H9 (cell line): Measurements from ENCODE around the gene GXYLT2. TPM values are rescaled to one million over a fixed set of nuclear protein-coding genes. Genes with fewer than 3 reads are reported as not detected.

ENCODE experiments used
- DNase-seq: peaks from one replicate; pipeline ENCODE4 v3.0.0-alpha.2; 2017
- H2AFZ ChIP-seq: one replicate; pipeline ENCODE4 v1.6.1; 2013; ENCODE audit warnings: mild to moderate bottlenecking, low read length, control low read depth, moderate library complexity
- H2AK5ac ChIP-seq: 2 replicates; pipeline ENCODE4 v1.6.1; 2013; ENCODE audit warnings: low read length, control low read depth, mixed read lengths; ENCODE audit not compliant: insufficient read length
- H2BK120ac ChIP-seq: one replicate; pipeline ENCODE4 v1.6.1; 2013; ENCODE audit warnings: low read depth, mild to moderate bottlenecking, low read length, control low read depth, inconsistent platforms; ENCODE audit not compliant: poor library complexity, severe bottlenecking
- H2BK12ac ChIP-seq: 2 replicates; pipeline ENCODE4 v1.6.1; 2013; ENCODE audit warnings: low read length, control low read depth, mixed read lengths, low read depth; ENCODE audit not compliant: insufficient read length
- H2BK15ac ChIP-seq: 2 replicates; pipeline ENCODE4 v1.6.1; 2013; ENCODE audit warnings: low read depth, low read length, control low read depth
- H2BK20ac ChIP-seq: one replicate; pipeline ENCODE4 v1.6.1; 2013; ENCODE audit warnings: low read depth, mild to moderate bottlenecking, low read length, control low read depth, inconsistent platforms; ENCODE audit not compliant: poor library complexity, severe bottlenecking
- H2BK5ac ChIP-seq: 2 replicates; pipeline ENCODE4 v1.6.1; 2013; ENCODE audit warnings: low read length, control low read depth, mixed read lengths; ENCODE audit not compliant: insufficient read length
- H3K14ac ChIP-seq: 2 replicates; pipeline ENCODE4 v1.6.1; 2013; ENCODE audit warnings: low read length, control low read depth; ENCODE audit not compliant: insufficient read depth
- H3K18ac ChIP-seq: 2 replicates; pipeline ENCODE4 v1.6.1; 2013; ENCODE audit warnings: low read depth, mild to moderate bottlenecking, mixed read lengths, low read length, control low read depth; ENCODE audit not compliant: insufficient read length
- H3K23ac ChIP-seq: 2 replicates; pipeline ENCODE4 v1.6.1; 2013; ENCODE audit warnings: low read length, control low read depth, mixed read lengths, low read depth; ENCODE audit not compliant: insufficient read length
- H3K23me2 ChIP-seq: 2 replicates; pipeline ENCODE4 v1.6.1; 2013; ENCODE audit warnings: low read depth, mild to moderate bottlenecking, mixed read lengths, low read length, control low read depth; ENCODE audit not compliant: insufficient read length, poor library complexity, severe bottlenecking
- H3K27ac ChIP-seq: 2 replicates; pipeline ENCODE4 v1.5.1; 2013; ENCODE audit warnings: low read length, control low read depth, mixed read lengths, low read depth; ENCODE audit not compliant: insufficient read length
- H3K27me3 ChIP-seq: 2 replicates; pipeline ENCODE4 v1.6.1; 2013; ENCODE audit warnings: low read length, control low read depth, inconsistent platforms; ENCODE audit not compliant: insufficient read depth
- H3K4ac ChIP-seq: 2 replicates; pipeline ENCODE4 v1.6.1; 2013; ENCODE audit warnings: low read depth, mild to moderate bottlenecking, control low read depth, inconsistent platforms, low read length, moderate library complexity
- H3K4me1 ChIP-seq: 2 replicates; pipeline ENCODE4 v1.6.1; 2013; ENCODE audit warnings: low read length, control low read depth, inconsistent platforms; ENCODE audit not compliant: insufficient read depth
- H3K4me2 ChIP-seq: 2 replicates; pipeline ENCODE4 v1.6.1; 2013; ENCODE audit warnings: low read length, control low read depth, mixed read lengths; ENCODE audit not compliant: insufficient read length, insufficient read depth
- H3K56ac ChIP-seq: 2 replicates; pipeline ENCODE4 v1.6.1; 2013; ENCODE audit warnings: low read depth, mild to moderate bottlenecking, mixed read lengths, low read length, control low read depth; ENCODE audit not compliant: insufficient read length
- H3K79me1 ChIP-seq: 2 replicates; pipeline ENCODE4 v1.6.1; 2013; ENCODE audit warnings: low read depth, mild to moderate bottlenecking, moderate library complexity, low read length, control low read depth, inconsistent platforms; ENCODE audit not compliant: insufficient read depth, poor library complexity, severe bottlenecking
- H3K79me2 ChIP-seq: 2 replicates; pipeline ENCODE4 v1.6.1; 2013; ENCODE audit warnings: low read length, control low read depth, inconsistent platforms; ENCODE audit not compliant: insufficient read depth
- H3K9ac ChIP-seq: 2 replicates; pipeline ENCODE4 v1.6.1; 2013; ENCODE audit warnings: low read length, control low read depth, mixed read lengths; ENCODE audit not compliant: insufficient read length; ENCODE audit errors: extremely low read depth
- H3K9me3 ChIP-seq: one replicate; pipeline ENCODE4 v1.6.1; 2013; ENCODE audit warnings: low read depth, low read length, inconsistent platforms; ENCODE audit not compliant: control insufficient read depth
- H3T11ph ChIP-seq: one replicate; pipeline ENCODE4 v1.6.1; 2013; ENCODE audit warnings: mild to moderate bottlenecking, low read length, control low read depth, inconsistent platforms
- H4K20me1 ChIP-seq: one replicate; pipeline ENCODE4 v1.6.1; 2013; ENCODE audit not compliant: control insufficient read depth, insufficient read length, insufficient read depth
- H4K5ac ChIP-seq: 2 replicates; pipeline ENCODE4 v1.6.1; 2013; ENCODE audit warnings: low read depth, mild to moderate bottlenecking, mixed read lengths, low read length, control low read depth; ENCODE audit not compliant: insufficient read length
- H4K8ac ChIP-seq: replicated peaks from 2 replicates; pipeline ENCODE4 v1.6.1; 2013; ENCODE audit warnings: low read length, control low read depth, mixed read lengths, low read depth; ENCODE audit not compliant: insufficient read length
- H4K91ac ChIP-seq: 2 replicates; pipeline ENCODE4 v1.6.1; 2013; ENCODE audit warnings: low read depth, mild to moderate bottlenecking, moderate library complexity, mixed read lengths, low read length, control low read depth; ENCODE audit not compliant: insufficient read length
- H3K27ac Mint-ChIP-seq, 3 experiments: 2 replicates in 2 of 3; 3 replicates in 1 of 3; pipeline ENCODE4 v1.8.0; 2020 to 2021; ENCODE audit warnings: mixed read lengths in 3 of 3, mild to moderate bottlenecking in 1 of 3, moderate library complexity in 1 of 3
- H3K27me3 Mint-ChIP-seq: 2 replicates; pipeline ENCODE4 v1.8.0; 2021; ENCODE audit warnings: low read depth, mild to moderate bottlenecking, moderate library complexity, mixed read lengths
- H3K36me3 Mint-ChIP-seq, 3 experiments: 2 replicates in 2 of 3; 3 replicates in 1 of 3; pipeline ENCODE4 v1.8.0; 2020 to 2021; ENCODE audit warnings: low read depth in 3 of 3, mixed read lengths in 3 of 3; ENCODE audit not compliant: insufficient read depth in 1 of 3
- H3K4me1 Mint-ChIP-seq, 2 experiments: 2 replicates each; pipeline ENCODE4 v1.8.0; 2020; ENCODE audit warnings: mixed read lengths in 2 of 2
- H3K4me3 Mint-ChIP-seq, 2 experiments: 2 replicates in 1 of 2; 3 replicates in 1 of 2; pipeline ENCODE4 v1.8.0; 2020 to 2021; ENCODE audit warnings: mild to moderate bottlenecking in 2 of 2, mixed read lengths in 2 of 2, moderate library complexity in 1 of 2
- H3K9me3 Mint-ChIP-seq, 2 experiments: 2 replicates in 1 of 2; 3 replicates in 1 of 2; pipeline ENCODE4 v1.8.0; 2020; ENCODE audit warnings: mild to moderate bottlenecking in 2 of 2, mixed read lengths in 2 of 2, moderate library complexity in 1 of 2
- whole genome bisulfite sequencing: extraction: QIAGEN DNeasy Blood & Tissue Kit; methylation state at CpG from one replicate; pipeline ENCODE4 v1.1.7; 2013; ENCODE audit warnings: missing lambda C conversion rate, low lambda C conversion rate, mixed read lengths; ENCODE audit not compliant: insufficient read length; ENCODE audit errors: extremely low coverage; 5-methylcytosine and 5-hydroxymethylcytosine counted together
- total RNA-seq: library from RNA; stranded (reverse); gene quantifications from 2 replicates; pipeline ENCODE4 v1.2.1, GENCODE V29; 2021
- TF ChIP-seq, protein P1 (sequence below): fragments of 200-600 bp; sonication (generic); conservative IDR thresholded peaks from 3 replicates; pipeline ENCODE4 v1.8.0; 2021; ENCODE audit warnings: antibody characterized with exemption, mild to moderate bottlenecking

GXYLT2 gene
- total RNA-seq, 1 experiment from 2014 or later, result 2.0 TPM

DNA sequence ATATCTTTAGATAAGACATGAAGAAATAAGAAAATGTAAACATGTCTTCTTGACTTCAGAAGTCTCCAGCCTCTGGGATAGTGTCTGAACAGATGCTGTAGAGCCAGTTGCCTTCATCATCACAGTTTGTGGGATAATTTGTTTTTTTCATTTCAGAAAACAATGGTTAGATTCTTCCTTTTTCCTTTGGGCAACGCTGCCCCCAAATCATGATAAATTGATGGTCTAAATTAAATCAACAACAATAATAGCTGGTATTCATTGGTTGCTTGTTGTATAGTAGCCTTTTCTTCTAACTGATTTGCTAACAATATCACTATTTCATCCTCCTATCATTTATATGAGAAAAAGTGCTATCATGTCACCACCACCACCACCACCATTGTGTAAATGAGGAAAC is 27.0 kb upstream of the GXYLT2 start:
- Histone ChIP-seq H4K91ac (no peak overlapping the region), H3K79me2 (no peaks in the 10 kb centered on the region), H3K4me1 (no peaks in the 10 kb centered on the region), H3K23ac (no peak overlapping the region), H3K9ac (no peak overlapping the region), H2BK120ac (no peak overlapping the region), H3K9me3 (no peaks in the 10 kb centered on the region), H4K20me1 (no peaks in the 10 kb centered on the region), H3K23me2 (no peaks in the 10 kb centered on the region), H4K5ac (no peak overlapping the region), H3K79me1 (no peaks in the 10 kb centered on the region), H2AK5ac (no peak overlapping the region), H3K27me3 (no peaks in the 10 kb centered on the region), H2BK5ac (no peak overlapping the region), H3T11ph (no peak overlapping the region), H3K27ac (no peak overlapping the region), H2AFZ (no peak overlapping the region), H2BK15ac (no peak overlapping the region), H2BK20ac (no peak overlapping the region), H3K18ac (no peak overlapping the region), H3K4ac (no peak overlapping the region), H3K14ac (no peak overlapping the region), H3K56ac (no peak overlapping the region), H2BK12ac (no peak overlapping the region), H4K8ac (no peak overlapping the region), H3K4me2 (no peak overlapping the region)
- Mint-ChIP-seq H3K9me3 (no peaks in the 10 kb centered on the region), H3K27ac (no peak overlapping the region), H3K27me3 (peaks cover 1% of the 10 kb centered on the region), H3K4me3 (no peak overlapping the region), H3K4me1 (no peaks in the 10 kb centered on the region), H3K36me3 (no peaks in the 10 kb centered on the region)
- no peak for DNase-seq
- no CpG with 5 or more reads among the region's 1 CpG for WGBS
- TF ChIP-seq, protein P1, sequence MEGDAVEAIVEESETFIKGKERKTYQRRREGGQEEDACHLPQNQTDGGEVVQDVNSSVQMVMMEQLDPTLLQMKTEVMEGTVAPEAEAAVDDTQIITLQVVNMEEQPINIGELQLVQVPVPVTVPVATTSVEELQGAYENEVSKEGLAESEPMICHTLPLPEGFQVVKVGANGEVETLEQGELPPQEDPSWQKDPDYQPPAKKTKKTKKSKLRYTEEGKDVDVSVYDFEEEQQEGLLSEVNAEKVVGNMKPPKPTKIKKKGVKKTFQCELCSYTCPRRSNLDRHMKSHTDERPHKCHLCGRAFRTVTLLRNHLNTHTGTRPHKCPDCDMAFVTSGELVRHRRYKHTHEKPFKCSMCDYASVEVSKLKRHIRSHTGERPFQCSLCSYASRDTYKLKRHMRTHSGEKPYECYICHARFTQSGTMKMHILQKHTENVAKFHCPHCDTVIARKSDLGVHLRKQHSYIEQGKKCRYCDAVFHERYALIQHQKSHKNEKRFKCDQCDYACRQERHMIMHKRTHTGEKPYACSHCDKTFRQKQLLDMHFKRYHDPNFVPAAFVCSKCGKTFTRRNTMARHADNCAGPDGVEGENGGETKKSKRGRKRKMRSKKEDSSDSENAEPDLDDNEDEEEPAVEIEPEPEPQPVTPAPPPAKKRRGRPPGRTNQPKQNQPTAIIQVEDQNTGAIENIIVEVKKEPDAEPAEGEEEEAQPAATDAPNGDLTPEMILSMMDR, result no peak
